Right lobe of liver (tissue), 4 donors: ENCODE results near the gene NOP9.

ENCODE experiments used
- POLR2A ChIP-seq: fragments of 450-650 bp; IDR thresholded peaks from one replicate; pipeline ENCODE4 v1.6.1; 2017; ENCODE audit warnings: antibody characterized with exemption, mild to moderate bottlenecking
- TF ChIP-seq, protein P1 (sequence below), 4 donors: fragments of 200-600 bp in 3 of 4; fragments of 450-650 bp in 1 of 4; IDR thresholded peaks; one replicate each; pipeline versions ENCODE4 v1.5.1 to v1.8.0; 2016 to 2022; ENCODE audit warnings: antibody characterized with exemption in 4 of 4, mild to moderate bottlenecking in 2 of 4
- donor health status: DM: no; HTN: no; CAD: no.
- donor health status: DM: no; HTN: no; CAD: no.
- donor health status: DM: no; HTN: yes; CAD: no.

DNA sequence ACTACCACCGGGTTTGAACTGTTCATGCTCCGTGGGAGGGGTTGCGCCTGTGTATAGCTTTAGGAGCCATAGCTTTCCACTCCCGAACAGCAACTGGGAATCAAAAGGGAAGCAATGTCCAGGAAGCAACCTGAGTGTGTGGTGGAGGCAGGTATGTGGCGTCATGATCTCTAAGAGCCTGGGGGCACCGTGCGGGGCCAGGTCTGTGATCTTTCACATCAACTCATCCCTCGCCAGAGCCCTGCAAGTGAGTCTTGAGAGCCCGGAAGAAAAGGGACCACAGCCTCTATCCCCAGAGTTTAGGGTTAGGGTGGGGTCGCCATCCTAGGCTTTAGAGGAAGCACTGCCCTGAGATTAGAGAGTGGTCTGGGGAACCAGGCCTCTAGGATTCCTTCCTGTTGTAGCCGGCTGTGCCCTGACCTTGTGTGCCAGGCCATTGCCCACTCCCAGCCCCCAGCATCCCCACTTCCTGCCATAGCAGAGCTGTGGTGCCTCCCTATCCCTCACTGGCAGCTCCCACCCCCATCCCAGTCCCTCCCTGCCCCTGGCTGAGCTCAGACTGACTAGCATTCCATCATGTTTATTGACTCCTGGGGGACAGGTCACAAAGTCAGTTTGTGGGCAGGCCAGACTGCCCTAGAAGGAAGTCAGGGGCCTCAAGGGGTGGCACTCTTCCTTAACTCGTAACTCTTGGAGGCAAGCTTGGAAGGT is 36.0 kb downstream of the NOP9 start:
- TF ChIP-seq, protein P1, sequence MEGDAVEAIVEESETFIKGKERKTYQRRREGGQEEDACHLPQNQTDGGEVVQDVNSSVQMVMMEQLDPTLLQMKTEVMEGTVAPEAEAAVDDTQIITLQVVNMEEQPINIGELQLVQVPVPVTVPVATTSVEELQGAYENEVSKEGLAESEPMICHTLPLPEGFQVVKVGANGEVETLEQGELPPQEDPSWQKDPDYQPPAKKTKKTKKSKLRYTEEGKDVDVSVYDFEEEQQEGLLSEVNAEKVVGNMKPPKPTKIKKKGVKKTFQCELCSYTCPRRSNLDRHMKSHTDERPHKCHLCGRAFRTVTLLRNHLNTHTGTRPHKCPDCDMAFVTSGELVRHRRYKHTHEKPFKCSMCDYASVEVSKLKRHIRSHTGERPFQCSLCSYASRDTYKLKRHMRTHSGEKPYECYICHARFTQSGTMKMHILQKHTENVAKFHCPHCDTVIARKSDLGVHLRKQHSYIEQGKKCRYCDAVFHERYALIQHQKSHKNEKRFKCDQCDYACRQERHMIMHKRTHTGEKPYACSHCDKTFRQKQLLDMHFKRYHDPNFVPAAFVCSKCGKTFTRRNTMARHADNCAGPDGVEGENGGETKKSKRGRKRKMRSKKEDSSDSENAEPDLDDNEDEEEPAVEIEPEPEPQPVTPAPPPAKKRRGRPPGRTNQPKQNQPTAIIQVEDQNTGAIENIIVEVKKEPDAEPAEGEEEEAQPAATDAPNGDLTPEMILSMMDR (IDR thresholded peaks at IDR 0.05): no peak
- no peak for TF ChIP-seq POLR2A
